ENCODE measurements around the gene ARL4C.

Gene ARL4C

GRCh38 chr2:234444242-234444730 lies 52.6 kb downstream of the ARL4C start:
- DNase-seq (ENCODE audit: low read depth, low spot score), result no peak
- Histone ChIP-seq H3K9me3 (ENCODE audit: insufficient read depth, low read length) (no peaks in the 10 kb centered on the region), H3K4me3 (ENCODE audit: insufficient read length, low read depth) (no peak overlapping the region), H3K9ac (ENCODE audit: insufficient read length, low read depth) (no peak overlapping the region), H3K27me3 (ENCODE audit: insufficient read depth, insufficient read length) (no peaks in the 10 kb centered on the region), H3K4me1 (ENCODE audit: insufficient read depth, insufficient read length) (peaks cover 8% of the 10 kb centered on the region), H3K36me3 (ENCODE audit: insufficient read depth, insufficient read length, low read length) (no peaks in the 10 kb centered on the region)
- no peak for TF ChIP-seq YY1 (IDR thresholded peaks at IDR 0.05; ENCODE audit: insufficient read depth, insufficient read length)
- no peak for TF ChIP-seq ZNF274 (IDR thresholded peaks at IDR 0.05; ENCODE audit: low read depth, low read length)
- no peak for TF ChIP-seq SUZ12 (IDR thresholded peaks at IDR 0.05; ENCODE audit: extremely low read depth, insufficient read depth, insufficient read length)
